Hepatocyte (in vitro differentiated cells): Measurements from ENCODE around the gene SERTAD1.

Source experiments
- EZH2 ChIP-seq: fragments of 200-600 bp; sonication (generic); IDR thresholded peaks from 2 replicates; pipeline ENCODE4 v1.6.1; 2016; ENCODE audit warnings: antibody characterized with exemption, mild to moderate bottlenecking, borderline replicate concordance
- EZH2phosphoT487 ChIP-seq: fragments of 200-600 bp; sonication (generic); IDR thresholded peaks from one replicate; pipeline ENCODE4 v1.6.1; 2018; ENCODE audit warnings: antibody characterized with exemption, mild to moderate bottlenecking, low read depth, moderate library complexity; ENCODE audit not compliant: unreplicated experiment, severe bottlenecking
- TF ChIP-seq, protein P1 (sequence below): fragments of 200-600 bp; sonication (generic); IDR thresholded peaks from 2 replicates; pipeline ENCODE4 v1.5.1; 2016; ENCODE audit warnings: antibody characterized with exemption, mild to moderate bottlenecking; ENCODE audit not compliant: poor library complexity

DNA sequence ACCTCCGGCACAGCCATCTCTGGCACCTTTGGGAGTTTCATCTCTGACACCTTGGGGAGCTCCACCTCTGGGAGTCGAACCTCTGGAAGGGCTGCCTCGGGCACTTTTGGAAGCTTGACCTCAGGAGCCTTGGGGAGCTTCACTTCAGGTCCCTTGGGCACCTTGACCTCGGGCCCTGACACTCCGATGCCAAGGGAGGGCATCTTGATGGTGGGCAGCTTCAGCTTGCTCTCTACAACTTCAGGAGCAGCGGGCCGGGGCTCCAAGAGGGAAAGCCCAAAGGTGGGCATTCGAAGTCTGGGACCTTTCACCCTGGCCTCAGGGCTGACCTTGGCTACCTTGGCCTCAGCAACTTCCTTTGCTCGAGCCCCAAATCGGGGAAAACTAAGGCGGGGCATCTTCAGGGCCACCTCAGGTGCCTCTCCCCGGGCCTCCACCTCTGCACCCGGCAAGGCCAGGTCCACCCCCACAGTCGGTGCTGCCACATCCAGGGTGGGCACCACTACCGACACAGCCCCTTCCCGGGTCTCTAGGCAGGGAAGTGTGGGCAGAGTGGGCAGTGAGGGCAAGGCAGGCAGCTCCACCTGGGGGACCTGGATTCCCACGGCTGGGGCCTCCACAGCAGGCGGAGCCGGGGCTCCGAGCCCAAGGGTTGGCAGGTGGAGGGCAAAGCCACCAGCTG, 28.8 kb downstream of the SERTAD1 start:
- TF ChIP-seq, protein P1, sequence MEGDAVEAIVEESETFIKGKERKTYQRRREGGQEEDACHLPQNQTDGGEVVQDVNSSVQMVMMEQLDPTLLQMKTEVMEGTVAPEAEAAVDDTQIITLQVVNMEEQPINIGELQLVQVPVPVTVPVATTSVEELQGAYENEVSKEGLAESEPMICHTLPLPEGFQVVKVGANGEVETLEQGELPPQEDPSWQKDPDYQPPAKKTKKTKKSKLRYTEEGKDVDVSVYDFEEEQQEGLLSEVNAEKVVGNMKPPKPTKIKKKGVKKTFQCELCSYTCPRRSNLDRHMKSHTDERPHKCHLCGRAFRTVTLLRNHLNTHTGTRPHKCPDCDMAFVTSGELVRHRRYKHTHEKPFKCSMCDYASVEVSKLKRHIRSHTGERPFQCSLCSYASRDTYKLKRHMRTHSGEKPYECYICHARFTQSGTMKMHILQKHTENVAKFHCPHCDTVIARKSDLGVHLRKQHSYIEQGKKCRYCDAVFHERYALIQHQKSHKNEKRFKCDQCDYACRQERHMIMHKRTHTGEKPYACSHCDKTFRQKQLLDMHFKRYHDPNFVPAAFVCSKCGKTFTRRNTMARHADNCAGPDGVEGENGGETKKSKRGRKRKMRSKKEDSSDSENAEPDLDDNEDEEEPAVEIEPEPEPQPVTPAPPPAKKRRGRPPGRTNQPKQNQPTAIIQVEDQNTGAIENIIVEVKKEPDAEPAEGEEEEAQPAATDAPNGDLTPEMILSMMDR: no peak
- no peak for TF ChIP-seq EZH2phosphoT487
- no peak for TF ChIP-seq EZH2
